ENCODE results near the gene FRY.

Gene FRY

GRCh38 chr13:32340914-32341313, 309.3 kb downstream of the FRY start:
- Histone ChIP-seq H3K79me2 (ENCODE audit: insufficient read depth, low read length) (no peaks in the 10 kb centered on the region), H4K20me1 (ENCODE audit: insufficient read depth, low read length, poor library complexity, severe bottlenecking) (no peaks in the 10 kb centered on the region), H3K9me2 (replicated peaks; ENCODE audit: low read depth, low read length) (no peaks in the 10 kb centered on the region), H3K27me3 (ENCODE audit: insufficient read depth, low read length, poor library complexity, severe bottlenecking) (no peaks in the 10 kb centered on the region), H3K4me1 (ENCODE audit: insufficient read depth, low read length, poor library complexity, severe bottlenecking) (peaks cover 5% of the 10 kb centered on the region), H3K36me3 (ENCODE audit: insufficient read depth, low read length) (peaks cover 15% of the 10 kb centered on the region), H3K4me2 (ENCODE audit: low read depth, low read length, poor library complexity, severe bottlenecking) (no peak overlapping the region), H3F3A (ENCODE audit: low read depth) (no peaks in the 10 kb centered on the region), H3K9me3 (ENCODE audit: insufficient read depth, low read depth, low read length) (no peaks in the 10 kb centered on the region), H3K9ac (ENCODE audit: low read depth, low read length, poor library complexity, severe bottlenecking) (no peak overlapping the region), H2AFZ (ENCODE audit: low read length) (no peak overlapping the region), H3K4me3 (ENCODE audit: low read length, poor library complexity, severe bottlenecking) (no peak overlapping the region)
- TF ChIP-seq EZH2phosphoT487 (IDR thresholded peaks at IDR 0.05; ENCODE audit: borderline replicate concordance) (no peak), CTCF (conservative IDR thresholded peaks at IDR 0.05; ENCODE audit: low read length) (no peak)

- Histone ChIP-seq H3K9me3 (ENCODE audit: insufficient read depth, low read depth, low read length) (no peaks in the 10 kb centered on the region), H3K4me3 (ENCODE audit: low read length, poor library complexity, severe bottlenecking) (no peak overlapping the region)
- TF ChIP-seq EZH2phosphoT487 (IDR thresholded peaks at IDR 0.05; ENCODE audit: borderline replicate concordance) (no peak), CTCF (conservative IDR thresholded peaks at IDR 0.05; ENCODE audit: low read length) (no peak)
These were observed 316.1 kb downstream of the FRY start for GRCh38 chr13:32347651-32348050.

More at GRCh38 chr13:32347651-32348050, 316.1 kb downstream of the FRY start:
- H3K4me1 ChIP-seq (ENCODE audit: insufficient read depth, low read length, poor library complexity, severe bottlenecking): peaks cover 16% of the 10 kb centered on the region
- H3K79me2 ChIP-seq (ENCODE audit: insufficient read depth, low read length): no peaks in the 10 kb centered on the region
- no peaks in the 10 kb centered on the region for H3K9me2 ChIP-seq (replicated peaks; ENCODE audit: low read depth, low read length)
- peak overlapping the region; percentile 8 for H3K9ac ChIP-seq (ENCODE audit: low read depth, low read length, poor library complexity, severe bottlenecking)
- H3K4me2 ChIP-seq (ENCODE audit: low read depth, low read length, poor library complexity, severe bottlenecking): peak overlapping the region; percentile 13
- H2AFZ ChIP-seq (ENCODE audit: low read length): peak overlapping the region; percentile 74
- no peaks in the 10 kb centered on the region for H3F3A ChIP-seq (ENCODE audit: low read depth)
- no peaks in the 10 kb centered on the region for H3K27me3 ChIP-seq (ENCODE audit: insufficient read depth, low read length, poor library complexity, severe bottlenecking)
- H3K36me3 ChIP-seq (ENCODE audit: insufficient read depth, low read length): peaks cover 40% of the 10 kb centered on the region
- no peaks in the 10 kb centered on the region for H4K20me1 ChIP-seq (ENCODE audit: insufficient read depth, low read length, poor library complexity, severe bottlenecking)
